ENCODE results near the gene UNC93B1. TPM values are rescaled to one million over a fixed set of nuclear protein-coding genes. Genes with fewer than 3 reads are reported as not detected.
A peak's percentile ranks its signal among the peaks of the same experiment; 100 is the strongest.

The UNC93B1 gene
- total RNA-seq, 1 experiment from 2014 or later, result 23.3 TPM

GRCh38 chr11:68021167-68021787 lies 17.4 kb upstream of the UNC93B1 start:
- no peak overlapping the region for H3K27ac ChIP-seq (ENCODE audit: insufficient read length, low read depth, low read length)
- no peak overlapping the region for H2BK5ac ChIP-seq (ENCODE audit: insufficient read length, low read length)
- H3K4me2 ChIP-seq (ENCODE audit: insufficient read depth, insufficient read length, low read length), result no peak overlapping the region
- no peak overlapping the region for H3K56ac ChIP-seq (ENCODE audit: insufficient read length, low read depth, low read length)
- H3K4me3 Mint-ChIP-seq, result no peak overlapping the region; a peak in 1 of 5 replicates
- peak; percentile 67 for DNase-seq
- H3K4me1 Mint-ChIP-seq, result peaks cover 11 to 23% of the 10 kb centered on the region in 2 experiments
- no CpG with 5 or more reads among the region's 27 CpGs for WGBS (ENCODE audit: extremely low coverage, insufficient read length, low lambda C conversion rate)
- H3K27ac Mint-ChIP-seq, result no peak overlapping the region
- no peak overlapping the region for H3K9ac ChIP-seq (ENCODE audit: extremely low read depth, insufficient read length, low read length)
- H2AFZ ChIP-seq (ENCODE audit: low read length), result no peak overlapping the region
- no peak overlapping the region for H2BK20ac ChIP-seq (ENCODE audit: low read depth, low read length, poor library complexity, severe bottlenecking)
- peak; percentile 46; the same call in 2 of the 3 replicates for TF ChIP-seq CTCF (conservative IDR thresholded peaks at IDR 0.05)
- H4K91ac ChIP-seq (ENCODE audit: insufficient read length, low read depth, low read length), result no peak overlapping the region
- no peak overlapping the region for H4K8ac ChIP-seq (replicated peaks; ENCODE audit: insufficient read length, low read depth, low read length)
- no peak overlapping the region for H3T11ph ChIP-seq (ENCODE audit: low read length)
- H3K23ac ChIP-seq (ENCODE audit: insufficient read length, low read depth, low read length), result no peak overlapping the region
- no peaks in the 10 kb centered on the region for H3K27me3 ChIP-seq (ENCODE audit: insufficient read depth, low read length)
- H3K79me1 ChIP-seq (ENCODE audit: insufficient read depth, low read depth, low read length, poor library complexity, severe bottlenecking), result no peaks in the 10 kb centered on the region
- no peak overlapping the region for H2BK15ac ChIP-seq (ENCODE audit: low read depth, low read length)
- no peak overlapping the region for H3K18ac ChIP-seq (ENCODE audit: insufficient read length, low read depth, low read length)
- H3K14ac ChIP-seq (ENCODE audit: insufficient read depth, low read length), result no peak overlapping the region
- no peak overlapping the region for H4K5ac ChIP-seq (ENCODE audit: insufficient read length, low read depth, low read length)
- H2AK5ac ChIP-seq (ENCODE audit: insufficient read length, low read length), result no peak overlapping the region
- H3K4me1 ChIP-seq (ENCODE audit: insufficient read depth, low read length), result no peaks in the 10 kb centered on the region; the same call in 1 of the 2 replicates
- no peaks in the 10 kb centered on the region for H4K20me1 ChIP-seq (ENCODE audit: control insufficient read depth, insufficient read depth, insufficient read length)
- H3K9me3 ChIP-seq (ENCODE audit: control insufficient read depth, low read depth, low read length), result no peaks in the 10 kb centered on the region
- H3K23me2 ChIP-seq (ENCODE audit: insufficient read length, low read depth, low read length, poor library complexity, severe bottlenecking), result no peaks in the 10 kb centered on the region
- peaks cover 8 to 20% (median 12%) of the 10 kb centered on the region in 3 experiments for H3K36me3 Mint-ChIP-seq (ENCODE audit: insufficient read depth in 1 of 3, low read depth in 3 of 3)
- H3K27me3 Mint-ChIP-seq (ENCODE audit: low read depth), result no peaks in the 10 kb centered on the region
- no peaks in the 10 kb centered on the region for H3K9me3 Mint-ChIP-seq
- no peaks in the 10 kb centered on the region for H3K79me2 ChIP-seq (ENCODE audit: insufficient read depth, low read length)
- no peak overlapping the region for H2BK120ac ChIP-seq (ENCODE audit: low read depth, low read length, poor library complexity, severe bottlenecking)
- H2BK12ac ChIP-seq (ENCODE audit: insufficient read length, low read depth, low read length), result no peak overlapping the region
- H3K4ac ChIP-seq (ENCODE audit: low read depth, low read length), result no peak overlapping the region

Measured in H9 (cell line).